Lower leg skin (tissue), 3 donors: ENCODE results near the gene MLYCD.

Experiments
- POLR2A ChIP-seq, 2 donors: fragments of 450-650 bp; IDR thresholded peaks; one replicate each; pipeline ENCODE4 v1.6.1; 2016 to 2017; ENCODE audit warnings: antibody characterized with exemption in 2 of 2, mild to moderate bottlenecking in 1 of 2, moderate library complexity in 1 of 2
- TF ChIP-seq, protein P1 (sequence below), 3 donors: fragments of 450-650 bp; IDR thresholded peaks; one replicate each; pipeline ENCODE4 v1.5.1; 2016; ENCODE audit warnings: antibody characterized with exemption in 3 of 3, mild to moderate bottlenecking in 3 of 3, moderate library complexity in 2 of 3

DNA sequence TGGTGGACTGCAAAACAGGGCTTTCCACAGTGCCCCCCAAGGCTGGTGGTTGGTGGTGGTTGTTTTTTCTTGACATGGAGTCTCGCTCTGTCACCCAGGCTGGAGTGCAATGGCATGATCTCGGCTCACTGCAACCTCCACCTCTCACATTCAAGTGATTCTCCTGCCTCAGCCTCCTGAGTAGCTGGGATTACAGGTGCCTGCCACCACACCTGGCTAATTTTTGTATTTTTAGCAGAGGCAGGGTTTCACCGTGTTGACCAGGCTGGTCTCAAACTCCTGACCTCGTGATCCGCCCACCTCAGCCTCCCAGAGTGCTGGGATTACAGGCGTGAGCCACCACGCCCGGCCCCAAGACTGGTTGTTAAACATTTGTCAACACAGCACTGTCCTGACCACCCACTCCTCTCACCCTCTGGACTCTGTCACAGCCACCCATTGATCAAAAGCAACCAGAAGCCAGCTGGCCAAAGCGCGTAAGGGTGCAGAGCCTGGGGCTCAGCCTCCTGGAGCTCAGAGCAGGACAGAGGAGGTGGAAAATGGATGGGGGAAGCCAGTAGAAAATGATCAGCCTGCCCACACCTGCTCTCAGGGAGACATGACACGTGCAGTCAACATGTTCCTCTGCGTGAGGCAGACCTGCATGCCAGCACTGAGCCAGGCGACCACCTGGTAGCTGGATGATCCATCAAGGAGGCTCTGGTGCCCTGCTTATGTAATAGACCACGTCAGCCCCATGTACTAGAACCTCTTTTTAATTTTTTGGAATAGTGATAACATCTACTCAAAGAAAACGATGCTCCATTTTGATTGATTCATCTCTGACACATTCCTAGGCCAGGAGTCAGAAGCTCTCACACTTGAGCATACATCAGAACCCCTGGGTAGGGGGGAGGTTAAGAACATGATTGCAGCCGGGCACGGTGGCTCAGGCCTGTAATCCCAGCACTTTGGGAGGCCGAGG lies 39.3 kb downstream of the MLYCD start:
- TF ChIP-seq, protein P1, sequence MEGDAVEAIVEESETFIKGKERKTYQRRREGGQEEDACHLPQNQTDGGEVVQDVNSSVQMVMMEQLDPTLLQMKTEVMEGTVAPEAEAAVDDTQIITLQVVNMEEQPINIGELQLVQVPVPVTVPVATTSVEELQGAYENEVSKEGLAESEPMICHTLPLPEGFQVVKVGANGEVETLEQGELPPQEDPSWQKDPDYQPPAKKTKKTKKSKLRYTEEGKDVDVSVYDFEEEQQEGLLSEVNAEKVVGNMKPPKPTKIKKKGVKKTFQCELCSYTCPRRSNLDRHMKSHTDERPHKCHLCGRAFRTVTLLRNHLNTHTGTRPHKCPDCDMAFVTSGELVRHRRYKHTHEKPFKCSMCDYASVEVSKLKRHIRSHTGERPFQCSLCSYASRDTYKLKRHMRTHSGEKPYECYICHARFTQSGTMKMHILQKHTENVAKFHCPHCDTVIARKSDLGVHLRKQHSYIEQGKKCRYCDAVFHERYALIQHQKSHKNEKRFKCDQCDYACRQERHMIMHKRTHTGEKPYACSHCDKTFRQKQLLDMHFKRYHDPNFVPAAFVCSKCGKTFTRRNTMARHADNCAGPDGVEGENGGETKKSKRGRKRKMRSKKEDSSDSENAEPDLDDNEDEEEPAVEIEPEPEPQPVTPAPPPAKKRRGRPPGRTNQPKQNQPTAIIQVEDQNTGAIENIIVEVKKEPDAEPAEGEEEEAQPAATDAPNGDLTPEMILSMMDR (IDR thresholded peaks at IDR 0.05), result no peak
- TF ChIP-seq POLR2A (IDR thresholded peaks at IDR 0.05), result no peak
